ENCODE results near the gene TMED3.
A peak's percentile ranks its signal among the peaks of the same experiment; 100 is the strongest.

Gene TMED3

GRCh38 chr15:79310985-79311900 is at the start of gene TMED3:
TMED3 (plus strand) TSS chr15:79311112; CDS start chr15:79311250, 138 bp downstream.
- peak; percentile 49 to 78 for DNase-seq

GRCh38 chr15:79261836-79262235 is 49.1 kb upstream of the TMED3 start:
- no peak for DNase-seq

- no peak for DNase-seq
Measured at GRCh38 chr15:79265167-79265566, 45.7 kb upstream of the TMED3 start.

- no peak for DNase-seq
Measured at GRCh38 chr15:79265987-79266579, 44.8 kb upstream of the TMED3 start.

- no peak for DNase-seq
Measured at GRCh38 chr15:79282371-79283251, 28.3 kb upstream of the TMED3 start, which contains the start of gene ANKRD34C. ANKRD34C (plus strand) TSS chr15:79282722; CDS start chr15:79293285, 10,563 bp downstream.

- no peak for DNase-seq
Measured at GRCh38 chr15:79283252-79284048, 27.5 kb upstream of the TMED3 start.

GRCh38 chr15:79290642-79291275 is 20.2 kb upstream of the TMED3 start:
- no peak for DNase-seq

- DNase-seq: no peak
Measured at GRCh38 chr15:79292011-79292410, 18.9 kb upstream of the TMED3 start.

- DNase-seq: no peak
Measured at GRCh38 chr15:79294075-79294474, 16.8 kb upstream of the TMED3 start.

GRCh38 chr15:79296583-79296982 is 14.3 kb upstream of the TMED3 start:
- no peak for DNase-seq

- DNase-seq: no peak
Measured at GRCh38 chr15:79299126-79299840, 11.6 kb upstream of the TMED3 start.

- DNase-seq: no peak
Measured at GRCh38 chr15:79299841-79300235, 11.1 kb upstream of the TMED3 start.

GRCh38 chr15:79307251-79307650 is 3.7 kb upstream of the TMED3 start:
- no peak for DNase-seq

- DNase-seq: no peak
Measured at GRCh38 chr15:79308874-79309273, 2.0 kb upstream of the TMED3 start.

GRCh38 chr15:79310612-79310984 is 314 bp upstream of the TMED3 start:
- no peak for DNase-seq

- DNase-seq: no peak
Measured at GRCh38 chr15:79311901-79312553, 1.1 kb downstream of the TMED3 start.

- DNase-seq: no peak
Measured at GRCh38 chr15:79314186-79314585, 3.3 kb downstream of the TMED3 start.

- no peak for DNase-seq
Measured at GRCh38 chr15:79314811-79315210, 3.9 kb downstream of the TMED3 start.

- DNase-seq: no peak
Measured at GRCh38 chr15:79315623-79316328, 4.9 kb downstream of the TMED3 start.

GRCh38 chr15:79316864-79317263 is 6.0 kb downstream of the TMED3 start:
- DNase-seq: no peak

Data from NCI-H1930 (cell line).